HT1080 (cell line): ENCODE measurements around the gene NOTCH1. TPM values are rescaled to one million over a fixed set of nuclear protein-coding genes. Genes with fewer than 3 reads are reported as not detected.
"Not testable (repeated sequence)": the region's sequence is repeated elsewhere in the genome, so short reads cannot be mapped to it uniquely, and the experiment has no call there.

Source experiments
- DNase-seq: peaks from one replicate; pipeline ENCODE4 v3.0.0-alpha.2; 2015; ENCODE audit warnings: low read depth
- total RNA-seq: library from RNA; depleted of rRNA; stranded (reverse); fragments of >200 nt; shearing (Covaris generic); gene quantifications from 2 replicates; pipeline ENCODE4 v1.2.3, GENCODE V29; 2014

NOTCH1 gene
- total RNA-seq, 1 experiment from 2014 or later = 11.4 TPM

DNA sequence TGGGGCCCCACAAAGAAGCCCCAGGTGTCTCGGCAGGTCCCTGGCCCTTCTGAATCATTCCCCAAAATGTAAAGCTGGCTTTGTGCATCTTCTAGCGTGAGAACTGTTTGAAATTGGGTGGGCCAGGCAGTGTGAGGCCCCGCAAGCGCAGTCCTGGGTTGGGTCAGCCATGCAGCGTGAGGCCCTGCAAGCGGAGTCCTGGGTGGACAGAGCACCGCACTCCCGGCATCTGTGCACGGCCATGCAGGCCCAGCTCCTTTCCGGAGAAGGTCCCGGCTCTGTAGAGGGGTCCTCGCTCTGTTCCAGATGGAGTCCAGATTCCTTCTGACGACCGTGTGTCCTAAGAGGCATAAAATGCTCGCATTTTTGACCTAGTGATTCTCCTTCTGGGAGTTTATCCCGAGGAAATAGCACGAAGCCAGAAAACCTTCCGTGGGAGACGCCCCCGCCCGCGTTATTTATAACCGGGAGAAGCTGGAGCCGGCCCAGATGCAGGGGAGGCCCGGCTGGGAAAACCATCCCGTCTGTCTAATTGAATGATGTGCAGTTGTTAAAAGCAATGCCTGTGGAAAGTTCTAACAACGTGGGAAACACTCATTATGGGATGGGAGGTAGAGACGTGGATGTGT, 19.4 kb upstream of the NOTCH1 start:
- DNase-seq = no peak

DNA sequence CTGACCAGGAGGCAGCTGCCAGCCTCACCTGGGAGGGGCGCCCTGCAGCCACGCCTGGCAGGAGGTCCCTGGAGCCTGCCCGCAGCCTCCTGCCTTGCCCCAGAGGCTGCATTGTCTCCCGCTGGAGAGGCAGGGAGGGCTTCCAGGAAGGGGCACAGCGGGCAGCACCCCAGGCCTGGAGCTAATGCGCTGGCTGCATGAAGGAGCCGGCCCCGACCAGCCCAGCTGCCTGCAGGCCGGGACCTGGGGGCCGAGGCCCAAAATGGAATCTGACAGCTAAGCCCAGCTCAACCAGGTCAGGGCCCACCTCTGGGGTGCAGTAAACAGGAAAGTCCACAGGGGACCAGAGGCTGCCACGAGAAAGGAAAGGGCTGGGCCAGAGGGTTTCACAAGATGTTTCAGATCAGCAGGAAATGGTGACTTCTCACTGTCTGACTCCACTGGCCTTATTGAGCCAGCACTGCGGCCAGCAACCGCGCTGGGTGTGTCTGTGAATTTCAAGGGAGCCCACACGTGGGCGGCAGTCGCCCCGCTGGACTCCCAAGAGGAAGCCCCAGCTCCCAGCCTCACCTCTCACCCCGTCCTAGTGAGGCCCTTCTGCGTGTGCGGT, 18.6 kb upstream of the NOTCH1 start:
- peak; percentile 42 for DNase-seq

DNA sequence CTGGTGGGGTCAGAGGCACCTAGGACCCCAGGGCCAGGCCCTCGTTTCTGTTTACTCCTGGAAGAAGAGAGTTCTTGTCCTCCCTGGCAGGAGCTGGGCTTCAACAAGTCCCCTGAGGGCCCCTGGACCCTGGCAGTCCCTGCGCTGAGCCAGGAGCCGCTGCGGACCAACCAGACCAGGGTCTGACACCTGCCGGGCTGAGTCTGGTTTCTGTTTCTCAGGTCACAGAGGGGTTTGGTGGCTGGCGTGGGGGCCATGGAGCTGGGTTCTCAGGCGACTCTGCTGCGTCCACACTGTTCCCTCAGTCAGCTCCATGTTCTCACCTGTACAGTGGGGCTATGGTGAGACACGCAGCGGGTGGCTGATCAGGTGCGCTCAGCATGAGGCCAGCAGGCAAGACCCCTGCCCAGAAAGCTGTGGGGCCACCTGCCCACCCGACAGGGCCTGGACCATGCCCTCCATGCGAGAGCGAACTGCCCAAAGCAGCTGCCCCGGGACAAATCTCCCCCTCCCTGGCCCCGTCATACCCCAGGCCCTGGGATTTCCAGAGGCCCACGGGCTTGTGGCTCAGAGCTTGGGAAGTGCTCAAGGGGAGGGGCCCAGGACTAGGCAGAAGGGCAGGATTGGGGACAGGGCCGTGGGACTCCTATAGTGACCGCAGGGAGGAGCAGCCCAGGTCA, 17.9 kb upstream of the NOTCH1 start:
- no peak for DNase-seq

DNA sequence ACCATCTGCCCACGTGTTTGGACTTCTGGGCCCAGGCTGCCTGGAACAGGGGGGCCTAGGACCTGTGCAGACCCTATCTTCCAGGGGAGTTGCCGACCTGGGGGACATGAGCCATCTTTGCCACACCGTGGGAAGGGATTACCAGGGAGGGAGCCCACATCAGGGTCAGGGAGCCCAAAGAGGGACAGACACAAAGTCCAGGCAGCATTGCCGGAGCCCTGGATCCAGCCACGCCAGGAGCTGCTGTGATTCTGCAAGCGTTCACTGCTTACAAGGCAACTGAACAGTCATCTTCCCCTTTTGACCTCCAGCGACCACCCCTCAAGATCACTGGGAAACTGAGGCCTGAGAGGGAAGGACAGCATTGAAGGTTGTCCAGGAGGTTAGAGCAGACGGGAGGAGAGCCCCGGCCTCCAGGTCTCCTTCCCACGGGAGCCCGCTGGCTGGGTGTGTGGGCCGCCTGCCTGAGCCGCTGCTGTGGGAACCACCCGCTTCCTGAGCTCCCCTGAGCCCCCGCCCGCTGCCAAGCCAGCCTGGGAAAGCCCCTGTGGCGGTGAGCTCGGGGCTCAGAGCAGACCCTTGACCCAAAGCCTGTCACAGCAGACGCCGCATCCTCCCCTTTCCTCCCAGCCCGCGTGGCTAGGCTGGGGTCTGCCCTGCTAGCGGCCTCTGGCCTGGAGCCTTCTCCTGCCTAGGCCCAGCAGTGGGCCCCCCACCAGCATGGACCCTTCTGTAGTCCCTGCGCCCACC, 17.1 kb upstream of the NOTCH1 start:
- DNase-seq = no peak

DNA sequence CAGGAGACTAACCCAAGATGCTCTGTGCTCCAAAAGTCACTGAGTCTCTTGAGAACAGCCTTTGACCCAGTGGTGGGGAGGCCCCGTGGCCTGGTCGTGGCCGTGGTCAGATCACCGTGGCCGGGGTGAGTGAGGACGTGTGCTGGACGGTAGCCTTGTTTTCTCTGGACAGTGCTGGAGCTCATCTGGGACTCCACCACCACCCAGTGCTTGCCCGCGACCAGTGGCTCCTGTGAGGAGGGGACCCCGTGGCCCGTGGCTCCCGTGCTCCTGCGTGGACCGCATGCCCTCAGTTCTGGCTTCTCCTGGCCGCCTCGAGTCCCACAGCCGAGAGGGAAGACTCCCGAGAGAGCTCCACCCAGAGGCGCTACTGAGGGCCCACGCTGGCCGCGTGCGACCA, 15.9 kb upstream of the NOTCH1 start:
- DNase-seq = no peak

DNA sequence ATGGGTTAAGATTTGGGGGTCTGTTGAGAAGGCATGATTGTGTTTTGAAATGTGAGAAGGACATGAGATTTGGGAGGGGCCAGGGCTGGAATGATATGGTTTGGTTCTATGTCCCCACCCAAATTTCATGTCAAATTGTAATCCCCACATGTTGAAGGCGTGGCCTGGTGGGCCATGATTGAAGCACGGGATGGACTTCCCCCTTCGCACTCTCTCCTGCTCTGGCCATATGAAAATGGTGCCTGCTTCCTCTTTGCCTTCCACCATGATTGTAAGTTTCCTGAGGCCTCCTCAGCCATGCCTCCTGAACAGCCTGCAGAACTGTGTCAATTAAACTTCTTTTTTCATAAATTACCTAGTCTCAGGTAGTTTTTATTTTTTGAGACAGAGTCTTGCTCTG, 14.7 kb upstream of the NOTCH1 start:
- DNase-seq = no peak

DNA sequence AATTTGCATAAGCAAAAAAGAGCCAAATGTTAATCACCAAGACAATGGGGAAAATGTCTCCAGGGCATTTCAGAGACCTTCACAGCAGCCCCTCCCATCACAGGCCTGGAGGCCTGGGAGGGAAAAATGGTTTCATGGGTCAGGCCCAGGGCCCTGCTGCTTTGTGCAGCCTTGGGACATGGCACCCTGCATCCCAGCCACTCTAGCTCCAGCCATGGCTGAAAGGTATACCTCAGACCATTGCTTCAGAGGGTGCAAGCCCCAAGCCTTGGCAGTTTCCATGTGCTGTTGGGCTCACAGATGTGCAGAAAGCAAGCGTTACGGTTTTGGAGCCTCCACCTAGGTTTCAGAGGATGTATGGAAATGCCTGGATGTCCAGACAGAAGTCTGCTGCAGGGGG, 13.5 kb upstream of the NOTCH1 start:
- not testable (repeated sequence) for DNase-seq

DNA sequence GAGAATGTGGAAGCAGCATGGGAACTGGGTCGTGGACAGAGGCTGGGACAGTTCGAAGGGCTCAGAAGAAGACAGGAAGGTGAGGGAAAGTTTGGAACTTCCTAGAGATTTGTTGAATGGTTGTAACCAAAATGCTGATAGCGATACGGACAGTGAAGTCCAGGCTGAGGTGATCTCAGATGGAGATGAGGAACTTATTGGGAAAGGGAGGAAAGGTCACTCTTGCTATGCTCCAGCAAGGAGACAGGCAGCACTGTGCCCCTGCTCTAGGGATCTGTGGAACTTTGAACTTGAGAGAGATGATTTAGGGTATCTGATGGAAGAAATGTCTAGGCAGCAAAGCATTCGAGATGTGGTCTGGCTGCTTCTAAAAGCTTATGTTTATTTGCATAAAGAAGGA, 13.0 kb upstream of the NOTCH1 start:
- not testable (repeated sequence) for DNase-seq

DNA sequence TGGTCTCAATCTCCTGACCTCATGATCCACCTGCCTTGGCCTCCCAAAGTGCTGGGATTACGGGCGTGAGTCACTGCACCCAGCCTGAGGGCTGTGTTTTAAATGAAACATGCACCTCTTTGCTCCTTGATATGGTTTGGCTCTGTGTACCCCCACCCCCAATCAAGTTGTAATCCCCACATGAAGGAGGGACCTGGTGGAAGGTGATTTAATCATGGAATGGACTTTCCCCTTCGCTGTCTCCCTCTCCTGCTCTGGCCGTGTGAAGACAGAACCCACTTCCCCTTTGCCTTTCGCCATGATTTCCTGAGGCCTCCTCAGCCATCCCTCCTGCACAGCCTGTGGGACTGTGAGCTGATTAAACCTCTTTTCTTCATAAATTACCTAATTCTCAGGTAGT, 12.5 kb upstream of the NOTCH1 start:
- DNase-seq = no peak

DNA sequence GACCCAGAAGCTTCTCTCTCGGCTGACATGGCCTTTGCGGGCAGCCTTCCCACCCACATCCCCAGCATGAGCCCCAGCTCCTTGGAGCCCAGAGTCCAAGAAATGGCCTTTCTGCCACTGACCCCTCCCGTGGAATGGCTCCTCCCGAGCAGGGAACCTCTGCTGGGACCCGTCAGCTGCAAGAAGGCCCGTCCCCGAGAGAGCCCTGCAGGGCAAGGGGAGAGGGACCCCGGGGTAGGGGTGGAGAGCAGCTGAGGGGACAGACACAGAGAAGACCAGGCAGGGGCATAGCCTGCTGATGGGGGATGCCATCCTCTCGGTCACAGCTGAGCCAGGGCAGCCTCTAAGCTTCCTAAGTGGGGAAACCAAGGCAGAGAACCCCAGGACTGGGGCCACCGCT, 11.2 kb upstream of the NOTCH1 start:
- DNase-seq = no peak

DNA sequence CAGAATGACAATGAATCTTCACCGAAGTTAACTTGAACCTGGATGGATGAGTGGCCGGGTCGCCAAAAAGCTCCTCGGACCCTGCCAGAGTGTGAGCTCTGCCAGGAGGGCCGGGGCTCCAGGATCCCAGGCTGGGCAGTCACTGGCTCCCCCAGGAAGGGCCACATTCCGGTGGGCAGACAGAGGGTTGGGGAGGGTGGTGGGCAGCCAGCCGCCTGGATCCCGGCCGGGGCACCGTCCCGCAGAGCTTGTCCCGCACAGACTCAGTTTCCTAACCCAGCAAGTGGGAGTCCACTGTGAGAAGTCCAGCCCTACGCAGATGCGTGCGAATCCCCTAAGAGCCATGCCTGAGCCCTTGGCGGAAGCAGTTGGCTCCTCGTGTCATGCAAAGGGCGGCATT, 10.3 kb upstream of the NOTCH1 start:
- DNase-seq = no peak

DNA sequence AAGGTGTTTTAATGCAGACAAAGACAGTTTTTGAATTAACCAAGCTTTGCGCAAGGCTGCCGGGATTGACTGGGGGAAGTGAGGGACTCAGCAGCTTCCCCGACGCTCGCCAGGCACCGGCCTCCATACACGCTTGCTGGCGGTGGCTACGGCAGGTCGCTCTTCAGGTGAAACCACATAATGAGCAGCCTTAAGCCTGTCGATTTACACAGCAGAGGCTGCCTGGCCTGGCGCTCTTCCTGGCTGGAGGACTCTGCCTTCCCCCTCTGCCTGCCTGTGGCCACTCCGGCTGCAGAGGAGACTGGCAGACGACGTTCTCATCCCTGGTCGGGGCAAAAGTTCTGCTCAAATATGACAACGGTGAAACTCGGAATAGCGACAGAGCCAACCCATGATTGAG, 9.0 kb upstream of the NOTCH1 start:
- DNase-seq = no peak

DNA sequence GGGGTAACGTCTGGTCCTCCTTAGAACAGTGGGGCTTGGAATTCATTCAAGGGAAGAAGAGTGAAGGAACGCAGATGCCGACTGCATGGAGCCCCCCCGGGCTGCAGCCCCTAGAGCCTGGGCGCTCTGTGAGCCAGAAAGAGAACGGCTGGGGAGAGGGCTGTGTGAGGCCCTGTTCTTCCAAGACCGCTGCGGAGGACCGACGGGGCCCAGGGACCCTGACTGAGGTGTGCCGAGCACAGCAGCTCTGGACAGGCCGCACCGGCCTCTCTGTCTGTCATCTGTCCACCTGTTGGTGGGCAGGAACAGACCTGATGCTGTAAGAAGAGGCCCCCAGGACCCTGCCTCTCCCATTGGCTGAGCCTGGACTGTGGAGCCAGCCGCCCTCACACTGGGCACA, 7.7 kb upstream of the NOTCH1 start:
- DNase-seq = no peak

DNA sequence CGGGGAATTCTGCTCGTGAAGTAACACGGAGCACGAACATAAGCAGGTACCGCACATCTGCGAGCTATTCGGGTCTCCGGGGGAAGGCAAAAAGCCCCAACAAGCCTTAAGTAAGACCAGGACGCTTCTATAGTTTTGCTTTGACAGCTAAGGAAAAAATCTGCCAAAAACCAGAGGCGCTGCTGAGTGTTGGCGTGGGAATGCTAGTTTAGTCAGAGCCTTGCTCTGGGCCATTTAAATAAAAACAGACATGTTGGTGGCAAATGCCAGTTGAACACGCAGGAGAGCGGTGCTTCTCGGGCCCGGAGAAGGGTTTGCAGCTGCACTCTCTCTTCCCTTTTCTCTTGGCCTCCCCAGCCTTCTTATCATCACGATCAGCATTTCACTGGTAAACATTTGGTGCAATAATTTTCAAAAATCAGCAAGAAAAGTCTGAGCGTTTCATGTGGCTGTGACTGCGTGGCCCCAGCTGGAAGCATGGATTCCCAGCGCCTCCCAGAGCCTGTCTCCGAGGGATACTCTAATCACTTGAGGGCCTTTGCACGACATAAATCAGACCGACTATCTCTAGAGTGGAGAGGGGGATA, 6.4 kb upstream of the NOTCH1 start:
- DNase-seq = no peak

DNA sequence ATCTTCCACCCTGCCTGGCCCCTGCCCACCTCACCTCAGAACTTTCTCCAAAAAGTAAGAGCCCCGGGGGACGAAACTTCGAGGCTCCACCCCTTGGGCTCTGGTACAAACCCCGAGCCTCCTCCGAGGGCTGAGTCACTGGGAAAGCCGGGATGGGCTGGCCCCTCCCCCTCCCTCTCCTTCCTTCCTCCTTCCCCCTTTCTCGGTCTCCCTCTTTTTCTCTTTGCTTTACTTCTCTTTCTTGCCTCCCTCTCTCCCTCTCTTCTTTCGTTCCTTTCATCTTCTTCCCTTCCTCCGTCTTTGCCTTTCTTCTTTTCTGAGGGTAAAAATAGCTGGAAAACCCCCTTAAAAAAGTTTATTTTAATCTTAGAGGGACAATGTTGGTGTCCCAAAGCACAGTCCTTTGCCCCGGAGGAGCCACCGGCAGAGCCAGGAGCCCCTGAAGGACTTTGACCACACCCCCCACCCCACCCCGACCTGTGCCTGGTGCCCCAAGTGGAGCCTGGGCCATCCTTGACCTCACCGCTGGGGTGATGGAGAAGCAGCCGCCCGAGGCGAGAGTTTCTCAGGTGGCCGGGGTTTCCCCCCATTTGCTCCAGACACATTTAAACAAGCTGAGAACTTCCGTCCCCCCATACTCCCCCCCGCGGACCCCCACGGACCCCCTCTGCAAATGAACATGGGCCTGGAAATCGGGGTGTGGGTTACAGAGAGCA, 5.7 kb upstream of the NOTCH1 start:
- peak; percentile 76 for DNase-seq

DNA sequence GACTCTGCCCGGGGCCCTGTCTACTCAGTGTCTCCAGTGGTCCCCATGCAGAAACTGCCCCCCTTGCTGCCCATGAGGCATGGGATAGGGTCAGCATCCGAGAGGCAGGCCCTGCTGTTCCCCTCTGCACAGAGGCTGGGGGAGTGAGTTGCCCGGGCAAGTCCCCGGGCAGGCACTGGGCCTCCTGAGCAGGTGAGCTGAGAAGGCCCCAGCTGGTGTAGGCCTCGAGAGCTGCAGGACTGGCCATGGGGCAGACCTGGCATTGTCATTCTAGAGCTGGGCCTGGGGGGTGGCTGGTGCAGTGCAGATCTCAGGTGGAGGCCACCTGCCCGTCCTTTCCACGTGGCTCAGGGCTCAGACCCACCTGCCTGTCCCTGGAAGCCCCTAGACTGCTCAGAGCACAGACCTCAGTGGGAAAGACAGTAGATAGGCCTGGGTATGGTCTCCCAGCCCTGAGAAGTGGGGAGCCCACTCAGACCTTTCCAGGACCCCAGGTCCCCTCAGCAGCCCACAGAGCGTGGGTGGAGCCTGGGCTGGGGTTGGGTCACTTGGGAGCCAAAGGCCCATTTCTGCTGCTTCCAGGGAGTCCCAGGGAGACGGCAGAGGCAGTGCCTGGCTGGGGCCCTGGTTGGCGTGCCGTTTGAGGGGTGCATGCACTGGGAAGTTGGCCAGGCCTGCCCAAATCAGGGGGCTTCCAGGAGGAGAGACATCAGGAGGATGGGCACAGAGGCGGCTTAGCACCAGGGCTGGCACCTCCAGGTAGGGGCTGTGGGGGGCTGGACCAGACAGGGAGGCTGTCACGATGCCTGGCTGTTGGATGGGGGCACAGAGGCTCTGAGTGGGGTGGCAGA, 4.8 kb upstream of the NOTCH1 start:
- DNase-seq = no peak

DNA sequence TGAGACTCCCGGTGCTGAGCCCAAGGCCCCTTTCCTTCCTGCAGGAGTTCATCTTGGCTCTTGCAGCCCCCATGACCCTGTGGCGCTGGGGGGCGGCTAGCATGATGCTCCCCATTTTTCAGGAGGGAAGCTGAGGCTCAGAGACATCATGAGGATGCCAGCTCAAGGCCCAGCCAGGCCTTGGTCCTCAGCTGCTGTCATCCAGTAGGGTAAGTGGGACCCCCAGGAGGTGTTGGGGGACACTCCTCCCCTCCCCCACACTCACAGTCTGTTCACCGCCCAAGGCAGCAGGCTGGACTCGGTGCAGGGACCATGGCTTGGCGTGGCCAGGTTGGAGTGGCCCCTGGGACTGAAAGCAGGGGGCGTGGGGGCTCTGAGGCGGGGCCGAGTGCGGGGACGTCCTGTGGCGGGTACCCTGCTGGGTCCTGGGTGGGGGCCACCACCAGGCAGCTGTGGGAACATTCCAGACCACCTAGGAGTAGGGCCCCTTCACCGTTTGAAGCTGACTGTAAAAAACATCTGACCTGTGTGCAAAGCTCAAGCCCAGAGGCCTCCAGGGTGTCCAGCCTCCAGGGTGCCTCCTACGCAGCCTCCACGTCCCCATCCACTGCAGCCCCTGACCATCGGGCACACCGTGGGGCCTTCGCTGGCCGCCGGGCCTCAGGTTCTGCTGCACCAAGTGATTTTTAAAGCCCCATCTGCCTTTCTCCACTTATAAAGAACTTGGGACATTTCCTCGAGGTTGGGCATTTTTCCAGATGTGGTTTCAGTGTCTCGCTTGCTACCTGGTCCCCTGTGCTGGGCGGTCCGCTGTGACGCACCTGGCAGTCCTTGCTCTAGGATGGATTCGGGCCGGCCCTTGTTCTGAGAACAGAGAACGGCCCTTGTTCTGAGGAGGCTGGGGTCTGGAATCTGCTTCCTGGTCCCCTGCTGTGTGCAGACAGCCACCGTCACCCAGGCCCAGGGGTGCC, 3.4 kb upstream of the NOTCH1 start:
- DNase-seq = no peak

DNA sequence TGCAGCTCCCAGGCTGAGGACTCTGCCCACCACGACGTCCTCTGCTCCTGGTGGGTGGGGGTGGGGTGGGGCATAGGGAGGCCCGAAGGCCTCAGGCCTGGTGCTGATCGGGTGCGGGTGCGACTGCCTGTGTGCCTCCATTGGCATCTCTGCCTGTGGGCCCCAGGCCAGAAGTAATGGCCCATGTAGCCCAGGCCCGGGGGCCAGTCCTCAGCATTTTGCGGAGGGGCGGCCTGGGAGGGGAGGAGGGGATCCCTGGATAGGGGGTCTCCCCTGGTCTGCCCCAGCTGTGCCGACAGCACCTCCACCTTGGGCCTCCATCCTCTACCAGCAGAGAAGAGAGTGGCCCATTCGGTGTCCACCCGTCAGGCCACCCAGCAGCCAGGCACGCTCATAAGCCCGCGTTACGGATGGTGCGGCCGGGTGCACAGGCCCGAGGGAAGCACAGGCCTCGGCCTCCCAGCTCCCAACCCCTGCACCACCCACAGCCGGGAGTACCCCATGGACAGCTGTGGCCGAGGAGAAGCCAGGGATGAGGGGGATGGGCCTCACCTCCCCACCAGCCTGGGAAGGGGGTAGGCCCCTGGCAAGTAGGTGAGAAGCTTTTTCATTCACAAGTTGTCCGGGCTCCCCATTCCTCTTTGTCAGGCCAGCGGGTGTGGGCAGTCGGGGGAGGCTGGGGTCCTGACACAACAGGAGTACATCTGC, 1.8 kb upstream of the NOTCH1 start:
- DNase-seq = no peak
